ENCODE data around the gene SULT4A1.

SULT4A1 gene

DNA sequence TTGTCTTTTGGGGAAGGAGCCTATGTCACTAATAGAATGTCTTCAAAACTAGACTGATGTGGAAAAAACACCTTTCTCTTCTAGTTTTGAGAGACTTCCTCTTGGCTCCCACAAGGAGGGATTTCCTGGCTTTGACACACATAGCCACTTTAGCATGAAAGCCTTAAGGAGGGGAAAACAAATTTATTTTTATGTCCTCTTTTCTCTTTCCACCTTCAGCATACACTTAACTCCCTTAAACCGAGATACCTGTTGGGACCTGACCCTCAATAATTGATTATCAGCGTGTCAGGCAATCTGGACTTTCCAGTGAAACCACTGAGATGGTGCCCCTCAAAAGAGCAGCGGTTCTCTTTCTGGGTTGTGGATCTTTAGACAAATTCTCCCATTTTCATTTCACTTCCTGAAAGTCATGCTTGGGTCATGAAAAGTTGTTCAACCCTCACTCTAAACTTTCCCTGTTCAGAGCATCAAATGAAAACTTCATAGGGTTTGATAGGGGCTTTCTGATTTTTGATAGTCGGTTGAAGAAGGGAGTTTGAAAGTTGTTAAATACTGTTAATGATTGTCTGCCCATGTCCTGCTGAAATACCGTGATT, 59.3 kb downstream of the SULT4A1 start:
- DNase-seq (ENCODE audit: low spot score): no peak

DNA sequence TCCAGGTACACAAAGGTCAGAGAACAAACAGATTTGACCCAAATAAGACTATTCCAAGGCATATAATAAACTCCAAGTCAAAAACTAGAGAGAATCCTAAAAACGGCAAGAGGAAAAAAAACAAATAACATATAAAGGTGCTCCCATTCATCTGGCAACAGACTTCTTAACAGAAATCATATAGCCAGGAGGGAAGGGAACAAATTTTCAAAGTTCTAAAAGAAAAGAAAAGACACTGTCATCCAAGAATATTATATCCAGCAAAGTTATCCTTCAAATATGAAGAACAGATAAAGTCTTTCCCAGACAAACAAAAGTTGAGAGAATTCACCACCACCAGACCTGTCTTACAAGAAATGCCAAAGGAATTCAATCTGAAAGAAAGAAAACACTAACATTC, 61.3 kb downstream of the SULT4A1 start:
- DNase-seq (ENCODE audit: low spot score): no peak

DNA sequence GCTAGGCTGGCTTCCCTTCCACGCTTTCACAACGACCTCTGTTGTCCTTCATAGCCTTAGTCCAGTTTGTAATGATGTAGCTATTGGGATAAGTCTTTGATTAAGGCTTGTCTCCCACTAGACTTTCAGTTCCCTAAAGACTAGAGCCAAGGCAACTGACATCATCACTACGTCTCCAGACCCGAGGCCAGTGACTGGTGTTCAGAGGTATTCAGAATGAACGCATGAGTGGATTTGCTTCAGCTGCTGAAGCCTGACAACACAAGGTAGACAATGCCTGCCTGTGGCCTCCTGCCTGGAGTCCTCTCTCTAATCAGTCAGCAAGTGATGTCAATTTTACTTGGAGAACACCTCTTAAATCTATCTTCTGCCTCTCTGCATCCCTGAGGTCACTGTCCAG, 63.8 kb downstream of the SULT4A1 start:
- no peak for DNase-seq (ENCODE audit: low spot score)

DNA sequence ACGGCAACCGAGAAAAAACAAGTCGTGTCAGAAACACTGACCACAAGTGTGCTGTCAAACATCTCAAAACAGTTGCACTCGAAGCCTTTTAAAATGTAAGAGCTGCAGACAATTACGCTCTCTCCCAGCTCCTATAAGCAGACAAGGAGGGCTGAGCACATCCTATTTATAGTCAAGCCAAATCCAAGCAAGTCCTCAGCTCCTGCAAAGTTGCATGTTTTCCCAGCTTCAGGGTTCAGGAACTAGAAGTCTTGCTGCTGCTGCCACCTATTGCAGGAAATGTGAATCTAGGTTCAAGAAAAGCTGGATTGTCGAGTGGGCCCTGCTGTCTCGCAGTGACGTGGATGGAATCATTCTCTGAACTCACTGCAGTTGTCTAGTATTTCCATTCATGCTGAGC, 65.7 kb downstream of the SULT4A1 start:
- DNase-seq (ENCODE audit: low spot score): no peak

DNA sequence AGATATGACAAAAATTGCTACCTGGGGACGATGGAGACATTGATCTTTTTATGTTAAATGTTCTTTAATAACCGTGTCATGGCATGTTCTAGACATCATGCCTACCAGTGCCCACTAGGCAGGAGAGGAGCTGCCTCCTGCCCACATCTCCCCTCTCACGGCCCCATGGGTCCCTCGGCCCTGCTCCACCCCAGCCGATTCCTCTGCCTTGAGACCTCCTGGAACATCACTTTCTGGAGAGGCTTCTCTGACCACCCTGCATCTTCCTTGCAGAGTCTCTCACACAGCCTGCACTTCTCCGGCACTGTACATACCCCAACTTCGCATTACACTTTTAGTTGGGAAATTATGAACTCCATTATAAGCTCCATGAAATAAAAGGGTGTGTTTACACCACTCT, 67.0 kb downstream of the SULT4A1 start:
- no peak for DNase-seq (ENCODE audit: low spot score)

DNA sequence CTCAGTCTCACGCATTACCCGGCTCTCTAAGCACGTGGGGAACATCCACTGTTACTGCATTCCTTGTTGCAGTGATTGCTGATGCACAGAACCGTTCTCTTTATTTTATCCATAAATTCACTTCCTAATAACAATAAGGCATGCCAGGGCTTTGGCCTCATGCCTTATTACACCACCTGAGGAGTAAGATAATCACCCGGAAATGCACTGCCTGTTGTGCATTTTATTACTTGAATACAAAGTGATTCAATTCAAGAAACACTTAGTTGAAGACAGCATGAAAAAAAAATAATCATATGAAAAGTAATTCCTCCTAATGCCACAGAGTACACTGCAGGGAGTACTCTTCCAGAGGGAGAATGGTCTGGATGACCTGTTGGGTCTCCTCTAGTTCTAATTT, 69.4 kb downstream of the SULT4A1 start:
- no peak for DNase-seq (ENCODE audit: low spot score)

DNA sequence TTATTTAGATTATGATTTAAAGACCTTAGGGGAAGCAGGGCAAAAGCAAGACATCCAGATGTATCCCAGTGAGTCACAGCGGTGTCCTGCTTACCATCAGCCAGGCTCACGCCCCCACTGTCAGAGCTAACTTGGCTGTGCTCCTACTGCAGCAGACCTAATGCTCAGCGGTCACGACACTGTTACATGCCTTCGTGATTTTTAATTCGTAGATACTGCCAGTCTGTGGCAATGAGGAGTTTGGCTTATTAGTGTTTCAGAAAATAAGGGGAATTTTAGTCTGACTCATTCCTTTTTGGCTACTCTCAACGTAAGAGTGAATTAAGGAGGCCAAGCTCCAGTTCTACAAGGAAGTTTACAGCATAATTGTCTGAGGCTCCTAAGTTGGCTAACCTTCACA, 72.9 kb downstream of the SULT4A1 start:
- no peak for DNase-seq (ENCODE audit: low spot score)

DNA sequence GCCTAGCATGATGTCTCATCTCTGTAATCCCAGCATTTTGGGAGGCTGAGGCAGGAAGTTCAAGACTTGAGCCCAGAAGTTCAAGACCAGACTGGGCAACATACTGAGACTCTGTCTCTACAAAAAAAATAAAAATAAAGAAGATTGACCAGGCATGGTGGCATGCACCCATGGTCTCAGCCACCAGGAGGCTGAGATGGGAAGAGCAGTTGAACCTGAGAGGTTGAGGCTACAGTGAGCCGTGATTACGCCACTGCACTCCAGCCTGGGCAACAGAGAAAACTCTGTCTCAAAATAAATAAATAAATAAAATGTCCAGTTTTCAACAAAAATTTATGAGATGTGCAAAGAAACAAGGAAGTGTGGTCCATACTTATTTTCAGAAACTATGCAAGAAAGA, 78.5 kb downstream of the SULT4A1 start:
- no peak for DNase-seq (ENCODE audit: low spot score)

DNA sequence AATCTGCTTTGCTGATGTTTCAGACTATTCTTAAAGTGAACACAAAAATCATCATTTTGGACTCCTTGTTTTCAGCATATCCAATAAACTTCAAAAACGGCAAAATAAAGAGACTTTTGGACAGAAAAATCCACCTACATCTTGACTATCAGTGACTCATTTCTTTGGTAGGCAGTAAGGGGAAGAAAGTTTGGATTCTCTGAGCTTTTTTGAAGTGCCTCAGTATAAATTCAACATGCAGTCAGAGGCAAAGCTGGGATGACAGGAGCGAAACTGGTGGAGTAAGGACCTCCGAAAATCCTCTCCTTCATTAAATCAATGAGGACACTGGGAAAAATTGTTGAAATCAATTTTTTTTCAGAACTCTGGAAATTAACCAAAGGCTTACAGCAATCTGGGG, 79.9 kb downstream of the SULT4A1 start:
- DNase-seq (ENCODE audit: low spot score): no peak

DNA sequence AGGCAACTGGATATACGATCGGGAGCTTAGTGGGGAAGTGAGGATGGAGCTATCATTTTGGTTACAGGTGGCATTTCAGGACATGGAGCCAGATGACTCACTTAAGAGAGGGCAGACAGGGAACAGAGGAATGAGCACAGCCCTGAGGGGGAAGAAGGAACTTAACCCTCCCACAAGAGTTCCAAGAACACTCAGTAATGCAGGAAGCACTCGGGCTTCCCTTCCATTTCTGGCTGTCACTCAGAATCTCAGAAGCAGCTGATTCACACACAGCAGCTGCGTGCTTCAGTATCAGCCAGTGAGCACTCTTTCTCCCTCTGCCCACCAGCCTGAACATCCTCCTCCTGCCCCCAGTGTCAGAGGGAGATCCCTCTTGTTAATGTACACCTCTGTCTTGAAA, 85.0 kb downstream of the SULT4A1 start:
- no peak for DNase-seq (ENCODE audit: low spot score)

DNA sequence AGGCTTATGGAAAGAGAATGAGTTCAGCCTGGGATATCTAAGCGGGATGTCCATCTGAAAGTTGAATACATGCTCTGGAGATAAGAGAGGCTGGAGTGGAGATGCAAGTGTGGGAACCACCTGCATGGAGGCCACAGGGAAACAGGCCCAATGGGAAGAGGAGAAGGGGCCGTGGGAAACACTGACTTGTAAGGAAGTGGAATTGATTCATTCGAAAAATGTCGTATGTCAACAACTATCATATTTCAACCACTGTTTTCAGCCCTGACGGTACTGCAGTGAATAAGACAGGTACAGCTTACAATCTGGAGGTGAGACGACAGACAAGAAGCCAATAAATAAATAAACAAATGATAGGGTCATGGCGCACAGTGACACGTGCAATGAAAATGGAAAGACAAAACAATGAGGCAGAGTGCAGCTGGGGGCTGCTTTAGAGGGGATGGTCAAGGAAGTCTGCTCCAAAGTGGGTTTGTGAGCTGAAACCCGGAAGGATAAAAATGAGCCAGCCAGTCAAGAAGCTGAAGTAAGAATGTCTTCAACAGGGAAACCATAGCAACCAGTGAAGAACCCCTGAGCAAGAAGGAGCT, 86.1 kb downstream of the SULT4A1 start:
- no peak for DNase-seq (ENCODE audit: low spot score)
